ENCODE data around the gene WDR59.
"Not testable (repeated sequence)": the region's sequence is repeated elsewhere in the genome, so short reads cannot be mapped to it uniquely, and the experiment has no call there.

The WDR59 gene

DNA sequence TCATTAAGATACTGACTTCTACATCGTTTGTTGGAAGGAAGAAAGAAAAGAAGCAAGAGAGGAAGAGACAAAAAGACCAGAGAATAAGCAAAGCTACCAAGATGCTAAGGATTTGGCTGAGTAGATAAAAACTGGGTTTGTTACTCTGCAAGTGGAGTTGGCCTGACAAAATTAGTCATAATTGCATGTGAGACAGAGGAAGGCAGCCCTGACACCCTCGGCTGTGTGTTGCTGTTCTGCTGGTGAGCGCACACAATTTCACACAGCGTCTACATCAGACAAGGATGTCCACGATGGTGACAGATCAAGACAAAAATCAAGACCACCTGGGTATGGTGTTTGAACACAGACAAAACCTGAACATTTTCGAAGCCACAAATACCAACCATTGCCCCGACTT is 134.9 kb downstream of the WDR59 start:
- DNase-seq (ENCODE audit: low spot score): no peak

DNA sequence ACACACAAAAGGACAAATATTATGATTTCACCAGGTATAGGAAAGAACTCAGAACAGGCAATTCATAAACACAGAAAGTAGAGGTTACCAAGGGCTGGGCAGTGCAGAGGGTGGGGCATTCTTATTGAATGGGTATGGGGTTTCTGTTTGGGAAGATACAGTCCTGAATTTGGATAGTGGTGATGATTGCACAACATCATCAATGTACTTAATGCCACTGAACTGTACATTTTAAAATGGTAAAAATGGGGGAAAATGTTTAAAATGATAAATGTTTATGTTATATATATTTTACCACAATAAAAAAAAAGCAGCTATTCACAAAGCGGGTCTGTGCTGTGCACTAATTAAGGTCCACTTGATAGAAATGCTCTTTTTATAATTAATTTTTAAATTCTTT is 137.7 kb downstream of the WDR59 start:
- DNase-seq (ENCODE audit: low spot score): no peak

DNA sequence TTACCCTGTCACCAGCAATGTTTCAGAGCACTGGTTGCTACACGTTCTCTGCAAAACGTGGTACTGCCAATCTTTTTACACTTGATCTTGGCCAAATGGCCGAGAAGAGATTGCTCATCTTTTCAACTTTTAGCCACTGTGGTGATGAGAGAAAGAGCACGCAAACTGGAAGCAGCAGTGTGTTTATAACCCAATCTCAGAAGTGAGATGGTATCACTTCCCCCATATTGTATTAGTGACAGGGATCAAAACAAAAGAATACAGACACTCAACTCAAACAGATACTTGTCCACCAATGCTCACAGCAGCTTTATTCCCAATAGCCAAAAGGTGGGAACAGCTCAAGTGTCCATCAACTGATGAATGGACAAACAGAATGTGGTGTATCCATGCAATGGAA is 138.2 kb downstream of the WDR59 start:
- no peak for DNase-seq (ENCODE audit: low spot score)

GRCh38 chr16:74844041-74844980 is 140.6 kb downstream of the WDR59 start:
- no peak for DNase-seq (ENCODE audit: low spot score)

DNA sequence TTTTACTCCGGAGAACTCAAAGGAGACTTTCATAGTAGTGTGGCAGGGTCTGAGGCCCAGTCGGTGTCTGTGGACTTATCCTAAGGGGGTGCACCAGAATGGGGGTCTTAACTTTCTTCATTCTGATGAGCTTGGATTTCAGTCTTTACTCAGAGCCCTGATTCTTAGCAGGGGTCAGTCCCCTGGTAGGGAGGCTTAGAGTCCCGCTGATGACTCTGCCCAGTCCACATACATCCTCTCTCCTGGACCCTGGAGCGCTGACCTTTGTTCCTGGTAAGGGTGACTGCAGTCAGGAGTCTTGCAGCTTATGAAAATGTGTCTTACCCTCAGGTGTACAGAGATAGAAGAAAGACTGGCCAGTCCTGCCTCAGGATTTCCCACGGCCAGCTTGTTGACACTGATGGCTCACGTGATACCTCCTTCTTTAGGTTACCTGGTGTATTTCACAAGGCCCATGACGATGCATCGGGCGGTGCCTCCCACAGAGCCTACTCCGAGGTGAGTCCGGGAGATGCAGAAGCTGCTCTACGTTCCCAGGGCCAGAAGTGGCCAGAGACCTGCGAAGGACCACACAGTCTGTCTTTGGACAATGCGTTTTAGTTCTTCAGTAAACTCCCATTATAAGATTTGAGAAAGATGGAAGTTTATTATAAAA is 141.4 kb downstream of the WDR59 start:
- not testable (repeated sequence) for DNase-seq (ENCODE audit: low spot score)

DNA sequence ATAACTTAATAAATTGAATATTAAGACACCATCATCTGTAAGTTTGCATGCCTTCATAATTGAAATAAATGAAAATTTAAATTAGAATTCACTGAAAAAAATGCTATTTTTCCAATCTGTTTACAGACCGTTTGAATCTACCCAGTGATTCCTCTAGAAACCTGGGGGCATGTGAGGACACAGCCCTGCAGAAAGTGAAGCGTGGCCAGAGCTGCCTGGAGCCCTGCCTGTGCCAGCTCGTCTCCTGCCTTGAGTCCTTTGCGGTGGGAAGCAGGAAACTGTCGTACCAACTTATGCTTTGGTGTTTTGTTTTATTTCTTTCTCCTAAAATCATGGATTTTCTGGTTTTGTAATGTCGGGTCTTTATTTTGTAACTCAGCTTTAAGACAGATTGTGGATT is 142.5 kb downstream of the WDR59 start:
- no peak for DNase-seq (ENCODE audit: low spot score)

DNA sequence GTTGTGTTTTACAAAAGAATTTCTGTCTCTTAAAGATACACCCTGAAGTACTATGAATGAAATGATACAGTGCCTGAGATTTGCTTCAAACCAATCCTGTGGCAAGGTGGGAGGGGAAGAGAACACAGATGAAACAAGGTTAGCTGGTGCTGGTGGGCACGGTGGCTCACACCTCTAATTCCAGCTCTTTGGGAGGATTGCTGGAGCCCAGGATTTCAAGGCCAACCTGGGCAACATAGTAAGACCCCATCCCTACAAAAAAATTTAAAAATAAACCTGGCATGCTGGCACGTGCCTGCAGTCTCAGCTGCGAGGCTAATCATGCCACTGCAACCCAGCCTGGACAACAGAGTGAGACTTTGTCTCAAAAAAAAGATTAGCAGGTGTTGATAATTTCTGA is 143.0 kb downstream of the WDR59 start:
- DNase-seq (ENCODE audit: low spot score): no peak

GRCh38 chr16:74841469-74841868 is 143.5 kb downstream of the WDR59 start:
- no peak for DNase-seq (ENCODE audit: low spot score)

- no peak for DNase-seq (ENCODE audit: low spot score)
Observed at GRCh38 chr16:74837056-74837455, 147.9 kb downstream of the WDR59 start.

- no peak for DNase-seq (ENCODE audit: low spot score)
Observed at GRCh38 chr16:74836111-74836671, 148.7 kb downstream of the WDR59 start.

DNA sequence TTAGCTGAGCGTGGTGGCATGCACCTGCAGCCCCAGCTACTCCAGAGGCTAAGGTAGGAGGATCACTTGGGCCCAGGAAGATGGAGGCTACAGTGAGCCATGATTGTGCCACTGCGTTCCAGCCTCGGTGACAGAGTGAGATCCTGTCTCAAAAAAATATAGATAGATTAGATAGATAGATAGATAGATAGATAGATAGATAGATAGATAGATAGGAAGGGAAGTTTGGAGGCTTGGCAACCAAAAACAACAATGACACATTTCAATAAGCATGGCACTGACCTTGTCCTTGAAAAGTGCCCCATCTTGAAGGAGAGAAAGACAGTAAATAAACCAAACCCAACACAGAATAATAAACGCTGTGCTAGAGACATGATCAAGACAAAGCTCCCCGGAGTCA is 152.7 kb downstream of the WDR59 start:
- no peak for DNase-seq (ENCODE audit: low spot score)

GRCh38 chr16:74831467-74831866 is 153.5 kb downstream of the WDR59 start:
- no peak for DNase-seq (ENCODE audit: low spot score)

GRCh38 chr16:74830648-74831047 is 154.3 kb downstream of the WDR59 start:
- no peak for DNase-seq (ENCODE audit: low spot score)

DNA sequence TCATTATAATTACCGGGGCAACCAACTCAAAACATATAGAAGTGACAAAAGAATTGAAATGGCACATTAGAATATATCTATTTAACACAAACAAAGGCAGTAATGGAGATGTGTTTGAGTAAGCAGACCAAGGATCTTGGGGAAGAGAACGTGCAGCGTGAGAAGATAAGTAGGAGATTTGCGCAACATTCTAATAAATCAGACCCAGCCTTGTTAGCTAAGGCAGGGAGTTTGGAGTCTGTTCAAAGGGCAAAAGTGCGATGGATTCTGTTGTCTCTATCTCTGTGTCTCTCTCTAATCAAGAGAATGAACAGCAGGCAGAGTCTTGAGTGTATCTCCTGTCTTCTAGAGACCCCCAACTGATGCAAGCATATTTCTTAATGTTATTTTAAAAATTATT is 155.3 kb downstream of the WDR59 start:
- DNase-seq (ENCODE audit: low spot score): no peak

- no peak for DNase-seq (ENCODE audit: low spot score)
Observed at GRCh38 chr16:74825941-74826340, 159.0 kb downstream of the WDR59 start.

DNA sequence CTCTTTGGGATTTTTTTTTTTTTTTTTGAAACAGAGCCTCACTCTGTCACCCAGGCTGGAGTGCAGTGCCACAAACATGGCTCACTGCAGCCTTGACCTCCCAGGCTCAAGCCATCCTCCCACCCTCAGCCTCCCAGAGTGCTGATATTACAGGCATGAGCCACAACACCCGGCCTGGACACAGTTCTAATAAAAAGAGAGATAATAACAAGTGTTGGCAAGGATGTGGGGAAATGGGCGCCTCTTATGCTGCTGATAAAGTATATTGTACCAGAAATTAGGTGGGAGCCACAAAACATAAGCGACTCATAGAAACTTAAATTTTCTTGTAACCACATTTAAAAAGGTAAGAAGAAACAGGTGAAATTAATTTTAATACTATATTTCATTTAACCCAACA is 159.9 kb downstream of the WDR59 start:
- DNase-seq (ENCODE audit: low spot score): no peak
